Omental fat pad (tissue), 4 donors: ENCODE measurements around the gene ABR. TPM values are rescaled to one million over a fixed set of nuclear protein-coding genes. Genes with fewer than 3 reads are reported as not detected.

Source experiments
- ATAC-seq: fragments of 150-250 bp; one replicate; pipeline ENCODE4 v1.9.1; 2016; ENCODE audit warnings: mild to moderate bottlenecking, moderate library complexity; ENCODE audit not compliant: low FRiP score
- DNase-seq: peaks from one replicate; pipeline ENCODE4 v3.0.0-alpha.2; 2019; ENCODE audit warnings: low spot score
- total RNA-seq, 4 donors: library from RNA; depleted of rRNA; stranded (reverse); fragments of >200 nt; gene quantifications; one replicate each; pipeline ENCODE4 v1.1.0, GENCODE V29; 2016
- TF ChIP-seq, protein P1 (sequence below), 3 donors: fragments of 450-650 bp; IDR thresholded peaks; one replicate each; pipeline ENCODE4 v1.5.1; 2016 to 2017; ENCODE audit warnings: antibody characterized with exemption in 3 of 3, mild to moderate bottlenecking in 3 of 3, moderate library complexity in 2 of 3

The ABR gene
- total RNA-seq, 4 donors from 2014 or later = 51.1 to 92.1 (median 75.8) TPM

DNA sequence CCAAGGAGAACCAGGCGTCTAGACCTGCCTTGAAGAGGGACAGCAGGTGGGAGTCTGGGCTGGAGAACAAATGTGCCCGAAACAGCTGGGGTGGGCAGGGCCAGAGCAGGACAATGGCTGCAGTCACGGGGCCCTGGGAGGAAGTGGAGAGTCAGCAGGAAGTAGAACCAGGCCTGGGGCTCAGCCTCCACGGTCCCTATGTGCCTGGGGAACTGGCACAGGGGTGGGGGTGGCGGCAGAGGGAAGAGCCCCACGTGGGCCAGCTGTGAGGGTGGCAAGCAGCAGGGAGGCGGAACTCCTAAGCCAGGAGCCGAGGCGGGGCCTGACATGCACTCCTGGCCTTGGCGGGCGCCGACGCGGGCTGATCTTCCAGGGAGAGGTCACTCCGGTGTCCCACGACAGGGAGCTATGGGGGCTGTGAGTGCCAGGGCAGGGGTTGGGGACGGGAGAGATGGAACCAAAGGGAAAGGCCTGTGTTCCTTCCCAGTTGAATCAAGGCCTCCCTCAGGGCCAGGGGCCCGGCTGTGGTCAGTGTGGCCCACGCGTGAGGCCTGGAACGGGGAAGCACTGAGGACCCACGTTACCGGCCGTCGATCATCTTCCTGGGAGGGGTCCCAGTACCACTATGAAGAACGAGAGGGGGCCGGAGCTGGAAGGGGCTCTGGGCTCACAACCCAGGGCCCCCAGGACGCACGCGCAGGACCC, 140.1 kb downstream of the ABR start:
- DNase-seq (no peak), ATAC-seq (peak; percentile 13)
- TF ChIP-seq, protein P1, sequence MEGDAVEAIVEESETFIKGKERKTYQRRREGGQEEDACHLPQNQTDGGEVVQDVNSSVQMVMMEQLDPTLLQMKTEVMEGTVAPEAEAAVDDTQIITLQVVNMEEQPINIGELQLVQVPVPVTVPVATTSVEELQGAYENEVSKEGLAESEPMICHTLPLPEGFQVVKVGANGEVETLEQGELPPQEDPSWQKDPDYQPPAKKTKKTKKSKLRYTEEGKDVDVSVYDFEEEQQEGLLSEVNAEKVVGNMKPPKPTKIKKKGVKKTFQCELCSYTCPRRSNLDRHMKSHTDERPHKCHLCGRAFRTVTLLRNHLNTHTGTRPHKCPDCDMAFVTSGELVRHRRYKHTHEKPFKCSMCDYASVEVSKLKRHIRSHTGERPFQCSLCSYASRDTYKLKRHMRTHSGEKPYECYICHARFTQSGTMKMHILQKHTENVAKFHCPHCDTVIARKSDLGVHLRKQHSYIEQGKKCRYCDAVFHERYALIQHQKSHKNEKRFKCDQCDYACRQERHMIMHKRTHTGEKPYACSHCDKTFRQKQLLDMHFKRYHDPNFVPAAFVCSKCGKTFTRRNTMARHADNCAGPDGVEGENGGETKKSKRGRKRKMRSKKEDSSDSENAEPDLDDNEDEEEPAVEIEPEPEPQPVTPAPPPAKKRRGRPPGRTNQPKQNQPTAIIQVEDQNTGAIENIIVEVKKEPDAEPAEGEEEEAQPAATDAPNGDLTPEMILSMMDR (IDR thresholded peaks at IDR 0.05) = no peak

DNA sequence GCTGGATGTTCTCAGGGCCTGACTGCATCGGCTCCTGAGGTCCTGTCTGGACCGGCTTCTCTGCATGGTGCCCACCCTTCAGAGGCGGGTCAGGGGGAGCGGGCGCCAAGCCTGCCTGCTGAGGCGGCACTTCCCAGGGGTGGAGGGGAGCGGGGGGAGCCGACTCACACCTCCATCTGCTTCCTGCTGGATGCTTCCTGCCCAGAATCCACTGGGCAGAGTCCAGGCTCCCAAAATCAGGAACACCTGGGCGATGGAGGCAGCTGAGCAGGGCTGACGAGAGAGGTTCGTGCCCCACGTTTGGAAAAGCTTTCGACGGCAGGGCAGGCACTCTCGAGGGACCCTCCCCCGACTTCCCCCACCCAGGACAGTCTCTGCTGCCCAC, 140.7 kb downstream of the ABR start:
- TF ChIP-seq, protein P1 (IDR thresholded peaks at IDR 0.05) = no peak
- DNase-seq = no peak
- no peak for ATAC-seq

DNA sequence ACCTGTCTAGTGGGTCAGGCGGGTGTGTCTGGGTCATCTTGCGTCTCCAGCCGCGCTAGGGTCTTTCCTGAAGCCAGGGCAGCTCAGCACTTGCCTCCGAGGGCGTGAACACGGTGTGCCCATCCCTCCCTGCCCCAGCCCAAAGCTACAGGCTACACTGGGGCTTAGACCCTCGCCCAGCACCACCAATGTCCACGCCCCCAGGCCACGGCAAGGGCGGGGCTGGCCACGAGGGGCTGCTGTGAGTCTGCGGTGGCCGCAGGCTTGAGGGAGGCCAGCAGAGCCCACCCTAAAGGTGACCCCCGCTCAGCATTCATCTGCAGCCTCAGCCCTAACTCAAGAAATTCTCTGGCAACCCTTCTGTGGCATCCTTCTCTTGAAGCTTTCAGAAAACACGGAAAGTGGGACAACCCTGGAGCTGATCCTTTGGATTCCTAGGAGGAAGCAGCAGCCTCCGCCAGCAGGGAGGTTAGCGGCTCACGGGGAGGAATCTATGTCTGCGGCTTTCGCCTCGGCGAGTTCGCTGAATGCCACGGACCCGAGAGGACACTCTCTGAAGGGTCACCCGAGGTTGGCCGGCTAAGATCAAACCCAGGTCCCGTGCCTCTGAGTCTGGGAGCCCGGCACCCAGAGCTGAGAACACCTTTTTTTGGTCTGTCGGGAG, 141.2 kb downstream of the ABR start:
- DNase-seq (no peak), ATAC-seq (no peak)
- TF ChIP-seq, protein P1 (IDR thresholded peaks at IDR 0.05) = no peak

DNA sequence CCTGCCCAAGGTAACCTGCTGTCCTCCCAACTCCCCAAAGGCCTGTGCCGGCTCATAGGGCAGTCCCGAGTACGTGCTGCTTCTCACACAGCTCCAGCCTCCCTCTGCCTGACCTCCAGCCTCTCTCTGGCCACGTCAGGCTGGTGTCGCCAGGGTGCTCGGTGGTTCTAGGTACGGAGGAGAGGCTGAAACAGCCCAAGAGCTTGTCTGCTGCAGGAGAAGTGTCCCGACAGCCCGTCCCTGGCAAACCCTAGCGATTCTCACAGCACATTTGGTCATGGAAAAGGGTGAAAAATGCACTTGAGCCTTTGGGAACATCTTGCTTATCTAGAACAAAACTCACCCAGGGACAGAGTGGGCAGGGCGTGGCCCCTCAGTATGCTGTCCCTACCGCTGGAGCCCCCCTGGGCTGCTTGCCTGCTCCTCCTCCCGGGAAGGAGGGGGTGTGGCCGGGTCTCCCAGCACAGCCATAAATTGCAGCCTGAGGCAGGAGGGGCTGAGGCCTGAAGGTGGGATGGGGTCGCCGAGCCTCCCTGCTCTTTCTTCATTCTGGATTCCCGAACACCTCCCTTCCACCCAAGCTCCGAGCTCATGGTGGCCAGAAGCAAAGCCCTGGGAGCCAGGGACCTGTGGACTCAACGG, 142.4 kb downstream of the ABR start:
- no peak for ATAC-seq
- no peak for DNase-seq
- TF ChIP-seq, protein P1 (IDR thresholded peaks at IDR 0.05) = no peak

DNA sequence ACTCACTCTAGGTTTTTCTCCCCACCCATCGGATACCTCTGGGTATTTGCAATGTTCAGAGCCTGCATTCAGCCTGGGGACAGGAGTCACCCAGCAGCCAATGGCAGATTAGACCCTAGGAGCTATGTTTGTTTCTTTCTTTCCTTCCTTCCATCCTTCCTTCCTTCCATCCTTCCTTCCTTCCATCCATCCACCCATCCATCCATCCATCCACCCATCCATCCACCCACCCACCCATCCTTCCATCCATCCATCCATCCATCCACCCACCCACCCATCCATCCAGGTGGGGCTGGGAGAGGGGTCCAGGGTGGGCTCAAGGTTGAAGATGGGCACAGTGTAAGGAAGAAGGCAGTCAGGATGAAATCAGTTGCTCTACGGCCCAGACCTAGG, 142.9 kb downstream of the ABR start:
- no peak for DNase-seq
- ATAC-seq = no peak
- TF ChIP-seq, protein P1 (IDR thresholded peaks at IDR 0.05) = no peak

DNA sequence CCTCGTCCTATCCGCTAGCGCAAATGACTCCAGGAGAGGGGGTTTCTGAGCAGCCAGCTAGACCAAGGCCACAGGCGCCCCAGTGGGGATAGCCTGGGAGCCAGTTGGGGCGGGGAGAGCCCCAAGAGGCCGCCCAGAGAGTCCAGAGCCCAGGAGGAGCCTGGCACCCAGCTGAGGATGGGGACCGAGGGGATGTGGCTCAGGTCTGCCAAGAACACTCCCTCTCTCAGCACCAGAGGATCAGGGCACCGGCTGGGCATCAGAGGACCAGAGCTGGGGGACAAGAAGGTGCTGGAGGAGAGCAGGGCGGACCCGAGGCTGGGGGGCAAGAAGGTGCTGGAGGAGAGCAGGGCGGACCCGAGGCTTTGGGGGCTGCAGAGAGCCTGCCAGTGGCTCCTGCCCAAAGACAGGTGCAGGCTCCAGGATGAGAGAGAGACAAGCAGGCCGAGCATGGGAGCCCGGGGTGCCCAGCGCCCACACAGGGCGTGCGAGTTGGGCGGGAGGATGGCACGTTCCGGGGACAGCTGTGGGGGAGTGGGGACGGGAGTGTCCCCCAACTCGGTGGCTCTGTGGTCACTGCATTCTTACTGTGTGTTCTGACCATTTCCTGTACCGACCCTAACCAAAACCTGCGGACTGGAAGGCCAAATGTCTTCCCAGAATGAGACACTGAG, 143.5 kb downstream of the ABR start:
- DNase-seq = no peak
- no peak for ATAC-seq
- TF ChIP-seq, protein P1 (IDR thresholded peaks at IDR 0.05) = no peak
